ENCODE results near the gene KIF1B. TPM values are rescaled to one million over a fixed set of nuclear protein-coding genes. Genes with fewer than 3 reads are reported as not detected.

Gene KIF1B
- total RNA-seq, 1 donor from 2014 or later = 78.4 TPM

DNA sequence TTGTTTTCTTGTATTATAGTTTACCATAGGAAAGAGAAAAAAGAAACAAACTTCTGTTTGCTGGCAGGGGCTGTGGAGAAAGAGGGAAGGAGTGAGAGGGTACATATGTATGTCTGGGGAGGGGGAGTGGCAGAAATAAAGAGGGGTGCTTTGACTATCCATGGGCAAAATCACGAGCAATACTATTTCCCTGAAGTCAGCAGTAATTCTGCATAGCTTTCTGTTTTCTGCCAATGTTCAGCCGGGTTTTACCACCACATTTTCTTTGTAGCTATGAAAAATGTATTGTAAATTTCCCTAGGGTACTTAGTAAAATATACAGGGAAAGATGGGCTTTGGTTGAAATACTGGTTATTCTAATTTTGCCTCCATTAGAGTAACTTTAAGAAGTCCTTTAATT is 143.3 kb downstream of the KIF1B start:
- intact Hi-C loops (cut with micrococcal nuclease) = no loop called here
- Histone ChIP-seq H3K4me3 (no peak overlapping the region), H3K27ac (replicated peaks) (no peak overlapping the region), H3K9me3 (replicated peaks) (no peaks in the 10 kb centered on the region), H3K36me3 (peaks cover 27% of the 10 kb centered on the region), H3K4me1 (no peaks in the 10 kb centered on the region), H3K27me3 (ENCODE audit: low read depth) (no peaks in the 10 kb centered on the region)
- no peak for DNase-seq
- TF ChIP-seq, protein P1, sequence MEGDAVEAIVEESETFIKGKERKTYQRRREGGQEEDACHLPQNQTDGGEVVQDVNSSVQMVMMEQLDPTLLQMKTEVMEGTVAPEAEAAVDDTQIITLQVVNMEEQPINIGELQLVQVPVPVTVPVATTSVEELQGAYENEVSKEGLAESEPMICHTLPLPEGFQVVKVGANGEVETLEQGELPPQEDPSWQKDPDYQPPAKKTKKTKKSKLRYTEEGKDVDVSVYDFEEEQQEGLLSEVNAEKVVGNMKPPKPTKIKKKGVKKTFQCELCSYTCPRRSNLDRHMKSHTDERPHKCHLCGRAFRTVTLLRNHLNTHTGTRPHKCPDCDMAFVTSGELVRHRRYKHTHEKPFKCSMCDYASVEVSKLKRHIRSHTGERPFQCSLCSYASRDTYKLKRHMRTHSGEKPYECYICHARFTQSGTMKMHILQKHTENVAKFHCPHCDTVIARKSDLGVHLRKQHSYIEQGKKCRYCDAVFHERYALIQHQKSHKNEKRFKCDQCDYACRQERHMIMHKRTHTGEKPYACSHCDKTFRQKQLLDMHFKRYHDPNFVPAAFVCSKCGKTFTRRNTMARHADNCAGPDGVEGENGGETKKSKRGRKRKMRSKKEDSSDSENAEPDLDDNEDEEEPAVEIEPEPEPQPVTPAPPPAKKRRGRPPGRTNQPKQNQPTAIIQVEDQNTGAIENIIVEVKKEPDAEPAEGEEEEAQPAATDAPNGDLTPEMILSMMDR (IDR thresholded peaks at IDR 0.05; ENCODE audit: borderline replicate concordance) = no peak

DNA sequence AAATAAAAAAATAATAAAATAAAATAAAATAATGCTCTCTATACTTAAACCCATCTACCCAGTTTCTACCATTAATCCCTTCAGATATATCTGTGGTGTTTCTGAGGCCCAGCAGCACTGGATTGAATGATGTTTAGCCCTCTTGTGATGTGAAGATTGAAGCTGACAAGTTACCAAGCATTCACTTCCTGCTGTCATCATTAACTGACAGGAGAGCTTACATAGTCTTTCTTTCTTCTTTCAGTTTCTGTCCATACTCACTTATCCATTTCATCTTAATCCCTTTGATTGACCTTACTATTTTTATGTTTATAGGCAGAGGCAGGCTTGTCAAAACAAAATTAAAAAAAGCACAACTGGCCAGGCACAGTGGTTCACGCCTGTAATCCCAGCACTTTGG is 149.7 kb downstream of the KIF1B start:
- Histone ChIP-seq H3K27ac (replicated peaks) (no peak overlapping the region), H3K4me1 (peaks cover 13% of the 10 kb centered on the region), H3K4me3 (no peak overlapping the region), H3K9me3 (replicated peaks) (no peaks in the 10 kb centered on the region), H3K27me3 (ENCODE audit: low read depth) (no peaks in the 10 kb centered on the region), H3K36me3 (peaks cover 28% of the 10 kb centered on the region)
- TF ChIP-seq, protein P1 (IDR thresholded peaks at IDR 0.05; ENCODE audit: borderline replicate concordance) = no peak
- intact Hi-C loops (cut with micrococcal nuclease) = no loop called here
- DNase-seq = no peak

DNA sequence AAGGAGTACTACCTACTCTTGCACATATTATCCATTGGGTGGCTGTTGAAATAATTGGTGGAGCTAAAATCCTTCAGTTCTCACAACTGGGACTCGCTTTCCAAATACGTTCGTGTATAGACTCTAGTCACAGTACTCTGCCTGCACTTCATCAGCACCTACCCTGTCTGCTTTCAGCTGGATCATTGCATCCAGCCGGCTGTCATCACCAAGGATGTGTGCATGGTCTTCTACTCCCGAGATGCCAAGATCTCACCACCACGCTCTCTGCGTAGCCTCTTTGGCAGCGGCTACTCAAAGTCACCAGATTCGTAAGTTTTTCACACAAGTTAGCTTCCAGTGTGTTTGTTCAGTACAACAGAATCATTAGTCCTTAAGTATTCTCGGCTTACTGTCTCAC is 151.1 kb downstream of the KIF1B start:
- peaks cover 41% of the 10 kb centered on the region for H3K36me3 ChIP-seq

DNA sequence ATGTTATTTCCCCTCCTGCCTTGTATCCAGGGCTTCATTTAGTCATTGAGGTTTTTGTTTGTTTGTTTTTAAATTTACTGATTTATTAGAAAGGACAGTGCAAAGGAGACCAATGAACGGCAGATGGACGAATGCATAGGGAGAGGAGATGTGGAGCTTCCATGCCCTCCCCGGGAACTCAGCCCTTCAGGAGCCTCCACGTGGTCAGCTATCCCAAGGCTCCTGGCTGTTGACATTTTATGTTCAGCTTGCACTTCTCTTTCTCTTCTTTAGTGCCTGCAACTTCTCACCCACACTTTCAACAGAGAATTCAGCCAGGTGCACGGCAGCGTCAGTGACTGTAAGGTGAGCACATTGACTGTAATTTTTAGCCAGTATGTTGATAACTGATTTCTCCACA is 157.8 kb downstream of the KIF1B start:
- intact Hi-C loops (cut with micrococcal nuclease) = no loop called here
- TF ChIP-seq, protein P1 (IDR thresholded peaks at IDR 0.05; ENCODE audit: borderline replicate concordance) = no peak
- Histone ChIP-seq H3K9me3 (replicated peaks) (no peaks in the 10 kb centered on the region), H3K4me1 (no peaks in the 10 kb centered on the region), H3K4me3 (no peak overlapping the region), H3K27me3 (ENCODE audit: low read depth) (no peaks in the 10 kb centered on the region), H3K36me3 (peaks cover 71% of the 10 kb centered on the region), H3K27ac (replicated peaks) (no peak overlapping the region)
- DNase-seq = no peak

More for the DNA sequence above, 151.1 kb downstream of the KIF1B start:
- TF ChIP-seq, protein P1 (IDR thresholded peaks at IDR 0.05; ENCODE audit: borderline replicate concordance) = no peak
- Histone ChIP-seq H3K27me3 (ENCODE audit: low read depth) (no peaks in the 10 kb centered on the region), H3K9me3 (replicated peaks) (no peaks in the 10 kb centered on the region), H3K4me3 (no peak overlapping the region), H3K4me1 (peaks cover 13% of the 10 kb centered on the region), H3K27ac (replicated peaks) (peak overlapping the region; percentile 27)
- DNase-seq = peak; percentile 35
- intact Hi-C loops (cut with micrococcal nuclease) = no loop called here

GRCh38 chr1:10374442-10374860 is 164.1 kb downstream of the KIF1B start:
- intact Hi-C loops (cut with micrococcal nuclease) = no loop called here
- no peak for DNase-seq
- TF ChIP-seq, protein P1 (IDR thresholded peaks at IDR 0.05; ENCODE audit: borderline replicate concordance) = no peak
- Histone ChIP-seq H3K27ac (replicated peaks) (no peak overlapping the region), H3K27me3 (ENCODE audit: low read depth) (no peaks in the 10 kb centered on the region), H3K36me3 (peaks cover 63% of the 10 kb centered on the region), H3K9me3 (replicated peaks) (no peaks in the 10 kb centered on the region), H3K4me1 (peaks cover 10% of the 10 kb centered on the region), H3K4me3 (no peak overlapping the region)
